Hematopoietic multipotent progenitor cell treated with erythropoietin and hydrocortisone succinate and interleukin-3 and kit ligand, for 4 days (in vitro differentiated cells): ENCODE data around the gene PLAC9.
"Not testable (repeated sequence)": the region's sequence is repeated elsewhere in the genome, so short reads cannot be mapped to it uniquely, and the experiment has no call there.

Experiments
- DNase-seq: peaks from one replicate; pipeline ENCODE4 v3.0.0-alpha.2; 2015

PLAC9 gene, protein sequence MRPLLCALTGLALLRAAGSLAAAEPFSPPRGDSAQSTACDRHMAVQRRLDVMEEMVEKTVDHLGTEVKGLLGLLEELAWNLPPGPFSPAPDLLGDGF

DNA sequence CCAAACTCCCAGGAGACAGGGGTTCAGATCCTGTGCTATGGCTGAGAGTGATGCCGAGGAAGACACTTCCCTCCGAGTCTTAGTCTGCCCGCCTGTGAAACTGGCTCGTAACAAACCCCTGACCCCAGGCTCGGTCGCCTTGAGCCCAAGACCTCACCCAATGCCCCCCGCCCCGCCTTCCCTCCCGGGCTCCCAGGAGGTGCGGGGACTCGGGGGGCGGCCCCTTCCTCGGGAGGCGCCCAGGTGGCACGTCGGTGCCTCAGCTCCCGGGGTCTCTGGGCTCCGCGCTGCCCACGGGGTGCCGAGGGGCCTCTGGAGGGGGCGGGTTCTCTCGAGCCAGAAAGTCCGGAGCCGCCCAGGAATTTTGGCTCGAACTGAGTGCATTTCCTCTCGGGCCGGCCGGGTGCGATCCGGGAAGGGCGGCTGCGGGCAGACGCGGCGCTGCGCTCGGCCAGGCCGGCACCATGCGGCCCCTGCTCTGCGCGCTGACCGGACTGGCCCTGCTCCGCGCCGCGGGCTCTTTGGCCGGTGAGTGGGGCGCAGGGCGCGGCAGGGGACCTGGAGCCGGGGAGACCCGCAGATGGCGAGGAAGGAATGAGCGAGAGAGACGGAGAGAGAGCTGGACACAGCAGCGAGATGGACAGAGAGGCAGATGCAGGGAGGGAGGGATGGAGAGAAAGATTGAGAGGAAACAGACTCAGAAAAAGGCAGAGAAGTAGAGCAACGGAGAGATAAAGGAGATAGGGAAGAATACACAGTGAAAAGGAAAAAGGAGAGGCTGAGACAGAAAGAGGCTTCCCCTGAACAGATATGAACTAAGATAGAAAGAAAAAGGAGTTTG lies at the start of gene PLAC9:
TSS of gene PLAC9 (plus strand) at position 432 of the 841 bp plus-strand sequence. CDS start at position 465, 33 bp downstream.
- no peak for DNase-seq

DNA sequence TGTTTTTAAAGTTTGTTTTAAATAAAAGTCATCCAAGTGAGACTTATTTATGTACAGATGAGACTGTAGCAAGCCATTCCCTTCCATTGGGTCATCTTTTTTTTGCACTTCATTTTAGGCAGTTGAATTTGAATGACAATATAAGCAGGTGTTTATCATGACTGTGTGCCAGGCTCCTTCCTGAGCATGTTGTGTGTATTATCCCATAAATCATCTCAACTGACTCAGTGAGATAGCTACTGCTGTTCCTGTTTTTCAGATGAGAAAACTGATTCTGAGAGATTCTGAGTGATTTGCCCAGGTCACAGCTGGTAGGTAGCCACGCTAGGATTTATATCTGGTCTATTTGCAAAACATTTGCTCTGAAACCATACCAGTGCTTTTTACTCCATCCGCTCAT lies 42.4 kb upstream of the PLAC9 start:
- DNase-seq, result peak; percentile 65

DNA sequence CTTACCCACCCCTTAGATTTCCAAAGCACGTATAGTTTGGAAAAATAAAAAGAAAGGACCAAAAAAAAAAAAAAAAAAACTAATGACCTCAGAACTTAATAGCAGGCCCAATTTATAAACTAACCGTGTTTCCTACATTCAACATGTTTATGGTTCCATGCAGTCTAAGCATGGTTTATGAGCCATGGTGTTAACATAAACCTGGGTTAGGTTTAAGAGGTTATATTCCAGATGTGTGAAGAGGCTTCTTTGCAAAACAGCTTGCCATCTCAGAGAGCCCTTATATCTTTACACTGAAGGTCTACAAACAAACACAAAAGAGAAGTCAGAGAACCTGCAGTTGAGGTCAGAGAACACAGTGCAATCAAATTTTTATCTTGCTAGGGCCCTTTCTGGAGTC lies 38.3 kb upstream of the PLAC9 start:
- DNase-seq, result no peak

DNA sequence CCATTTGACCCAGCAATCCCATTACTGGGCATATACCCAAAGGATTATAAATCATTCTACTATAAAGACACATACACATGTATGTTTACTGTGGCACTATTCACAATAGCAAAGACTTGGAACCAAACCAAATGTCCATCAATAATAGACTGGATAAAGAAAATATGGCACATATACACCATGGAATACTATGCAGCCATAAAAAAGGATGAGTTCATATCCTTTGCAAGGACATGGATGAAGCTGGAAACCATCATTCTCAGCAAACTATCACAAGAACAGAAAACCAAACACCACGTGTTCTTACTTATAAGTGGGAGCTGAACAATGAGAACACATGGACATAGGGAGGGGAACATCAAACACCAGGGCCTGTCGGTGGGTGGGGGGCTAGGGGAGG lies 34.3 kb upstream of the PLAC9 start:
- DNase-seq, result not testable (repeated sequence)

DNA sequence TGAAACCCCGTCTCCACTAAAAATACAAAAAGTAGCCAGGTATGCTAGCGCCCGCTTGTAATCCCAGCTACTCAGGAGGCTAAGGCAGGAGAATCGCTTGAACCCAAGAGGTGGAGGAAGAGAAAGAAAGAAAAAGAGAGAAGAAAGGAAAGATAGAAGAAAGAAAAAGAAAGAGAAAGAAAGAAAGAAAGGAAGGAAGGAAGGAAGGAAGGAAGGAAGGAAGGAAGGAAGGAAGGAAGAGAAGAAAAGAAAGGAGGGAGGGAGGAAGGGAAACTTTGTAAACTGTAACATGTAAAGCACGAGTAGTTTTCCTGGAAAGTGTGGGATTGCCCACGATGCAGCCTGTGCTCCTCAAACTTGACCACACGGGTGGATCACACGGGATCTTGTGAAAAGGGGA lies 33.2 kb upstream of the PLAC9 start:
- not testable (repeated sequence) for DNase-seq

DNA sequence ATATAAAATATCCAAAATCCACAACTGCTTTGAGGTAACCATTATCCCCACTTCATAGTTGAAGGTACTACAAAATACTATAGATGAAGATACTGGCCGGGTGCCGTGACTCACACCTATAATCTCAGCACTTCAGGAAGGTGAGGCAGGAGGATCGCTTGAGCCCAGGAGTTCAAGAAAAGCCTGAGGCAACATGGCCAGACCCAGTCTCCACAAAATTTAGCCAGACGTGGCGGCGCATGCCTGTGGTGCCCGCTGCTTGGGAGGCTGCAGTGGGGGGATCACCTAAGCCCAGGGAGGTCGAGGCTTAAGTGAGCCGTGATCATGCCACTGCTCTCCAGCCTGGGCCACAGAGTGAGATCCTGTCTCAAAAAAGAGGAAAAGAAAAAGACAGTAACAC lies 32.4 kb upstream of the PLAC9 start:
- no peak for DNase-seq

DNA sequence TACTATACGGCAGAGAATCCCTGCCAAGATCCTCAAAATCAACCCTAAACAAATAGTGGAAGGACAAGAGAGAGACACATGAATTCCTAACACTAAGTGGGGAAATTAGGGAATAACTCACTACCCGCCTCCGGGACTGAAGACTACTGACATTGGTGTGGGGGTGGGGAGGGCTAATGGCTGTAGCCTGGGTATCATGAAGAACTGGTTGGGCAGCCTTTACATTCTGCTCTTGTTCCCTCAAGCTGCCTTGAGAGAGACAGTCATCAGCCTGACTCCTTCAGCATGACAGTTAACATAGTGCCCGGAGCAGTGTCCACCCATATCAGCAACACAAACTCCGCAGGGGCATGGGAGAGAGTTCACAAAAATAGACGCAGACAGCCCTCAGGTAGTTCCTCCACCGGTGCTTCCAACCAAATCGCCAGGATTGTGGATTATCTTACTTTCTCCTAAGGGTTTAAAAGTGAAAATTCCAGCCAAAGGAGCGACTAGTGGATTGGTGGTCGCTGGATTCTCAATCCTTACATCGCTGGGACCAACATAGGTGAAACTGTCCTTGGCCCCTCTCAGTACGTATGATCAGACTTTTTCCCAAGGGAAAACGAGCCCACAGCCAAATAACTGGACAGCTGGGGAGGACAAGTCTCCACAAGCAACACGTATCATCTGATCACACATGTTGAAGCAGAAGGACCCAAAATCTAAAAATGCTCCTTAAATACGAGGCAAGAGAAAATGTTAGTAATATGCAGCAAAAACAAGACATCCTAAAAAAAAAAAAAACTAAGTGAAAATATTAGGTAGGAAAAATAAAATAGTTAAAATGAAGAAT lies 31.5 kb upstream of the PLAC9 start:
- DNase-seq, result no peak

DNA sequence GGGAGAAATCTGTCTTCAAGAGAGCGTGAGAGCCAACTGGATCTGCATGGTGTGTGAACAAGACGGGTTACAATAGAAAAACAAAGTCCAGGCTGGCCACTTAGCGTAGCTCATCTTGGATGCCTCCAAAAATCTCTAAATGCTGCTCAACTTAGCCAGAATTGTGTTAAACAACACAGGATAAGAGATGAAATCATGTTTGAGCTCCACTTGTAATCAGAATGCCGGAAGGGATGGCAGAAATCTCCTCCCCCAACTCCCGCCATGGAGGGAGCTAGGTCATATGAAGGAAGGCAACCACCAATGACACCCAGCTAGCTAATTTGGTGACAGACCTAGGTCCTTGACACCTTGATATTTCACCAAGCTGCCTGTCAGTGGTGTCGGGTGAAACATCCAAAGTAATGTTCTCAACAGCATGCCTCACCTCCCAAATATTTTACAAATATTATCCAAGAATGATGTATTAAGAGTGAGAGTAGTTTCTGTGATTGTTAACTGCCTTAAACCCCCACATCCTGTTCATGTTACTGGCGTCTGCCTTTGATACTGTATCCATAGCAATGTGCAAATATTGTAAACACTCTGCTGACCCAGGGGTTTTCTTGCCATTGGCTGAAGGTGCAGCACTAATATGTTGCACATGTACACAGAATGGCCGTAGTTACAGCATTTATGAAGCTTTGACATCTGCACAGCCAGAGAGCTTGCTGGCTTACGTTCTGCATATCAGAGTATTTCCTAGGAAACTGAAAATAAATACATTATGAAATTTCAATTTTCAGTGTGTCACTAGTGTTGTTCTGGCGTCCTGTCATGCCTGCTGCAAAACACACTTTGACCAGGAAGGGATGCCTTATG lies 28.2 kb upstream of the PLAC9 start:
- DNase-seq, result peak; percentile 16

DNA sequence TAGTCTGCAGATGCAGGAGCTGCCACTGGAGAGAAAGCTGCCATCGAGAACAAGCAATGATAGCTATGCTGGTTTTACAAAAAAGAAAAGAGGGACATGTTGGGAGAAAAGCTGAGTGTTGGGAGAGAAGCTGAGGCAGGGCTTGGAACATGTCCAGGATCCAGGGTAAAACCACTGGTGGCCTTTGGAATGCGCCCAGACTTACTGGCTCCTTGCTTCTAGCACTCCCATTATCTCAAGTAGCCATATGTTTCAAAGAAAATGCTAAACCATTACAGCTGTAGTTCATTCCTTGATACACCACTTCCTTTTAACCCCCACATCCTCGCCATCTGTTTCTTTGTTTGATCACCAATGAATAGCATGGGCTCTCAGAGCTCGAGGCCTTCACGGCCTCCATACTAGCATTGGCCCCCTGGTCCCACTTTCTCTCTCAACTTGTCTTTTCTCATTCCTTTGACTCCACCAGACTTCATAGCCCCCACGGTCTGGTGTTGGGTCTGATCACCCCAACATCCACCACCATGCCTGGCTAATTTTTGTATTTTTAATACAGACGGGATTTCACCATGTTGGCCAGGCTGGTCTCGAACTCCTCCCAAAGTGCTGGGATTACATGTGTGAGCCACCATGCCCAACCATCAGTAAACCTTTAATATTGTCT lies 23.8 kb upstream of the PLAC9 start:
- peak; percentile 20 for DNase-seq

DNA sequence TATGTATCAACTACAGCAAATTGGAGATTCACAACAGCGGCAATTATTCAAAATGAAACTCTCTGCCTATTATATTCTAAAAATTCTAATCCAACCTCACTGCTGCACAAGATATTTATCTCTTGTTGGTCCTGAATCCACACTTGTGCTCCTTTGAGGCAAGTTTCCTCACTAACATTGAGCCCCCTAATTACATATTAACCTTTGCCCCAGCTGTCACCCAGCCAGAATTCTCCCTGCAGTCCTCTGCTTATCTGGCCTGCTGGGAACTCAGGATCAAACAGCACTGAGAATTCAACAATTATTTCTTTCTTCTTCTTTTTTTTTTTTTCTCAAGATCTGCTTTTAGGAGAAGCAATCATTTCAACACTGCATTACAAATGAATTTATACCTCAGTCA lies 21.5 kb upstream of the PLAC9 start:
- no peak for DNase-seq

DNA sequence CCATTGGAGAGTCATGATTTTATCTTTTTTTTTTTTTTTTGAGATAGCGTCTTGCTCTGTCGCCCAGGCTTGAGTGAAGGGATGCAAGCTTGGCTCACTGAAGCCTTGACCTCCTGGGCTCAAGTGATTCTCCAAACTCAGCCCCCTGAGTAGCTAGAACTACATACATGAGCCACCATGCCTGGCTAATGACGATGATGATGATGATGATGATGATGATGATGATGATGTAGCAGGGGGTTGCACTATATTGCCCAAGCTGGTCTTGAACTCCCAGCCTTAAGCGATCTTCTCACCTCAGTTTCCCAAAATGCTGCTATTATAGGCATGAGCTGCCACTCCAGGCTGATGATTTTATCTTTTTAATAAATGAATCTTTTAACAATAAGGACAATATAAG lies 13.9 kb upstream of the PLAC9 start:
- DNase-seq, result no peak

DNA sequence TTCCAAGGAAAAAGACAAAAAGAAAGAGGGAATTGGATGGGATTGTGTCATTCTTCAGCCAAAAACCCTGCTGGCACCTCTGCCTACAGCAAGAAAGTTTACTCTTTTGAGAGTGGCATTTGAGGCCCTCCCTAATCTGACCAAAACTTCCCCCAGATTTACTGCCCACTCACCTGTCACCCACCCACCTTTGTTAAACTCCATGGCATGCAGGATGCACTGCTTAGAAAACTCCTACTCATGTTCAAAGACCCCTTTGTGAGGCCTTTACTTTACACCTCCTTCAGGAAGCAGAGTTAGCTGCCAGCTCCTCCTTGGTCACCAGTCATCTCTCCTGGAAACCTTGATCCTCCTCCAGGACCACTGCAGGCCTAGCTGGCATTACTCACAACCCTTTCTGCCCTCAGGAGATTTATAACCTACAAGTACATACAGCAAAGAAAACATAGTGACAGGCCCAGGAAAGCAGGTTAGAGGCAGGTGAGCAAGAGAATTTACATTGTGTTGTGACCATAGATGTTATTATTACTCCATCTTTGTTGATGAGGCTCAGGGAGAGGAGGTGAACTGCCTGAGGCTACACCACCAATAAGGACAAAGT lies 10.3 kb upstream of the PLAC9 start:
- DNase-seq, result no peak

DNA sequence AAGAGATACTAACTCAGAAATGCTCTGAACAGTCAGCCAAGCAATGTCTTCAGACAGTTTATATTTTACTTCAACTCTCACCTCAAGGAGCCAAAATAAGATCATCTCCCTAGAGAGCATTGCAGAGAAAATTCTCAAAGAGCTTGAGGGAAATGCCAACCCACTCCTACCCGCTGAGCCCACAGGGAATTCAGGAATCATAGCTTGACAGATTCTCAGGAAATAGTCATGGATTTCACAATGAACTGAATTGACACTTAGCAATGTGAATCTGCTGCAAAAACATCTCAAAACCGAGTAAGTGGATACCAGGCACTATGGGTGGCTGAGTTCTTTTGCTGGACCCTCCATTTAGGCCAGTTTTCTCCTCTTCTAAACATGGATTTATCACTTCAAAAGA lies 9.8 kb upstream of the PLAC9 start:
- no peak for DNase-seq

DNA sequence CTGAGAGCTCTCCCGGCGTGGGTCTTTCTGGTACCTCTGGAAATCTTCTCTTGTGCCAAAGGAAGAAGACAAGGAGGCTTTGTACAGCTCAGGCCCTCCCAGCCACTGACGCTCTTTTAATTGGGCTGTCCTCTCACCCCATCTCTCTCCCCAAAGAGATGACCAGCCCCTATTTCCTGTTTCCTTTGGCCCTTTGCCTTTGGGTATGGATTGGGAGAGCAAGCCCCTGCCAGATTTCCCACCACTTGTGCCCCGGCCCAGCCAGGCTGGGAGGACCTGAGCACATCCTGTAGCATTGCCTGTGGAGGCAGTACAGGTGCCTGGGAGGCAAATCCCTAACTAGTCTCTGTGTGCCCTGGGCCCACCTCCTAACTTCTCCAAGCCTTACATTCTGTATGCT lies 5.7 kb upstream of the PLAC9 start:
- no peak for DNase-seq

DNA sequence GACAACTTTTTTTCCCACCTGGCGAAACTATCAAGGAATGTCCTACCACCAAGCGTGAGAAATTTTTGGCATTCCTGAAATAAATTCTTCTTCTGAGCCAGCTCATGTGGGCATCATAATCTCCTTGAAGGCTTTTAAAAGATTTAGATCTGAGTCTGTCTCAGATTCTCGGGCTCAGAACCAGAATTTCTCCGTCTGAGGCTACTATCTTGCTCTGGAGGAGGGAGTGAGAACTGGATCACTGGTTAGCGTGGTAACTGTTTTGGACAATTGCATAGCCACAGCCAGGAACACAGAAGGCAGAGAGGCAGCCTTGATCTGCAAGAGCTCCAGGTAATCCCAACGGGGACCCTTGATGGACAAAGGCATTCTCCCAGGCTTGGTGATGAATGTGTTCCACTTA lies 1.0 kb upstream of the PLAC9 start:
- no peak for DNase-seq

DNA sequence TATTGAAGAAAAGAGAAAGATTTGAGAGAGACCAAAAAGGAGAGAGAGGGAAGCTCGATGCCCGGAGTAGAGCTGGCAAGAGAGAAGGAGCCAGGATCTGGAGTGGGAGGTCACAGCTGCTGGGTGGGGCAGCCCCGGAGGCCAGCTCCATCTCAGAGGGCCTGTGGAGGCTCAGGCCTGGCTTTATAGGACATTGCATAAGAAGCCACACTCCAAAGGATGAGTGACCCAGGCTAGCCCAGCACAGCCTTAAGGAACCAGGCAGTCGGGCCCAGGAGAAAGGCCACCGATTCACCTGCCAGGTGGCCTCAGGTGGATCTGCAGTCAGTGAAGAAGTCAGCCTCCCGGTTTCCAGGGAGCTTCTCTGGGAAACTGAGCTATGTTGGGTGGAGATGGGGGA lies 676 bp downstream of the PLAC9 start:
- no peak for DNase-seq

DNA sequence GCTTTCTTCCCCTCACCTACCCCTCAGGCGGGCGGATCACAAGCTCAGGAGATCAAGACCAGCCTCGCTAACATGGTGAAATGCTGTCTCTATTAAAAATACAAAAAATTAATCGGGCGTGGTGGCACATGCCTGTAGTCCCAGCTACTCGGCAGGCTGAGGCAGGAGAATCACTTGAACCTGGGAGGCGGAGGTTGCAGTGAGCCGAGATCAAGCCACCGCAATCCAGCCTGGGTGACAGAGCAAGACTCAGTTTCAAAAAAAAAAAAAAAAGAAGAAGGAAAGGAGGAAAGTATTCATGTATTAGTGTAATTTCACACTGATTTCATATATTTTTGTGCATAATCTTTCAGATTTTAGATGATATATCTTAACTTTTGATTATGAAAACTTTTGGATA lies 1.2 kb downstream of the PLAC9 start:
- DNase-seq, result not testable (repeated sequence)

DNA sequence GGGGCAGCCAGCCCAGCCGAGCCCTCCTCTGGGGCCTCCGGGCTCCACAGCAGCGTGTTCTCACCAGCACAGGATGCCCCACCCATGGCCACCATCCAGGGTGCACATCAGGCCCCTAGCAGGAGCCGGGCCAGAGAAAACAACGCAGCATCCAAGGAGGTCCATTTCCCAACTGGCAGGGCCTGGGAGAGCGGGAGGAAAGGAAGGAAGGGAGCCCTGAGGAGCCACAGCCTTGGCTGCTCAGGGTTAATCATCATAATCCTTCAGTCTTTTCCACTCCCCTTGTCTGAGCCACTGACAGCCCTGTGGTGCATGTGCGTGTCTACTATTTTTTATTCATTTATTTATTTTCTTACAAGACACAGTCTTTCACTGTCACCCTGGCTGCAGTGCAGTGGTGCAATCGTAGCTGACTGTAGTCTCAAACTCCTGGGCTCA lies 3.6 kb downstream of the PLAC9 start:
- peak; percentile 18 for DNase-seq

DNA sequence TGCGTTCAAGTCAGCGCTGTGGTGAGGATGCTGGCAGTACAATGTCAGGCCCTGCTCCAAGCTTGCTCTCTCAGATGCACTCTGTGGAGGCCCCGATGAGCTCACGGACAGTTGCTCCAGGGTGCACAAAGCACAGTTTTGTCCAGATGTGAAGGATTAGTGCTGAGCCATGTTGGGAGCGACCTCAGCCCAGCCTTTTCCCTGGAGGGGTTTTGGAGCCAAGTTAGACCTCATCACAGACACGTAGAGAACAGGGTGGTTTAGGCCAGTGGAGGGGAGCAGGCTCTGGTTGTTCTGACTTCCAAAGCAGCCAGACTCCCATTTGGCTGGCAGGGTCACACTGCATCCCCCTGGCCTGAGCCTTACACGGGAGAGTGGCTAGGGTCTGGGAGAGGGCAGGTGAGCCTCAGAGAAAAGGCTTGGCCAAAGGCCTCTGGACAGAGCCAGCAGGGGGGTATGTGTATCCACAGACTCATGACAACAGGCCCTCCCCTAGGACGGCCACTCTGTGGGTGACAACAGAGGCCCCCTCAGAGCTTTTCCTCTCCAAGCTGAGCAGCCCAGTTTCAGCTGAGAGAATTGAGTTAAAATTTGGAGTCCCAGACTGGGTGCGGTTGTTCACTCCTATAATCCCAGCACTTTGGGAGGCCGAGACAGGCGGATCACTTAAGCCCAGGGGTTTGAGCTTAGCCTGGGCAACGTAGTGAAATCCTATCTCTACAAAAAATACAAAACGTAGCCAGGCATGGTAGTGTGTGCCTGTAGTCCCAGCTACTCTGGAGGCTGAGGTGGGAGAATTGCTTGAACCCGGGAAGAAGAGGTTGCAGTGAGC lies 4.7 kb downstream of the PLAC9 start:
- DNase-seq, result no peak

DNA sequence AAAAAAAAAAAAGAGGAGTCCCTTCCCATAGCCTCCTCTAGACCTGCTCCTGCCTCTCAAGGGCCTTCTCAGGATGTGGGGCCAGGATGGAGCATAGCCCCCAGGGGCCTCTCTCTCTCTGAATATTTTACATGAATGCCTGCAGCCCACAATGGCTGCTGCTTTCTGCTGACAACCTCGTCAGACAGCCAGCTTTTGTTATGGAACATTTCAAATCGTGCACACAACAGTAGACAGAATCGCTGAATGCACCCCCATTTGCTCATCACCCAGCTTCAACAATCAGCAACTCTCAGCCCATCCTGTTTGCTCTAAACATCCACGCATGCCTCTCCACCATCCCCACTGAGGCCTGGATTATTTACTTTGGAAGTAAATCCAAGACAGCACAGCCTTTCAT lies 5.4 kb downstream of the PLAC9 start:
- DNase-seq, result no peak

DNA sequence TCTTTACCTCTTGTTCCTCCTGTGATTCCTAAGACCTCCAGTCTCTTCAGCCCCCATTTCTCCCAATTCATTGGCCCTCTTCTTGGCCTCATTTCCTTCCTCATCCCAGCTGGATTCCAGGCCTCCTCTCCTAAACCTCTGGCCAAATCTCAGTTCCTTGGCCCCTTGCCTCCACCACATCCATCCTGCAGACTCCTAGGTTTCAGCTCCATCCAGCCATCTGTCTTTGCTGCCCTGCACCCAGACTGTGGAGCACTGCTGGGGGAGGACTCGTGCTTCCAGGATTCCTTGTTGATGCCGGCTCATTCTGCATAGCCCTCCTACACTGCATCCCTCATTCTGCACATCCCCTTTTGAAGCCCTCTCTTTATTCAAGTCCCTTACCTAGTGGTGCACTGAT lies 6.7 kb downstream of the PLAC9 start:
- DNase-seq, result no peak
